IPS-15b (cell line): ENCODE data around the gene CD6.

Source experiments
- H3K27me3 ChIP-seq: one replicate; pipeline ENCODE4 v1.6.1; 2013; ENCODE audit warnings: low read length; ENCODE audit not compliant: control insufficient read depth, insufficient read depth
- H3K36me3 ChIP-seq: one replicate; pipeline ENCODE4 v1.6.1; 2013; ENCODE audit warnings: low read length; ENCODE audit not compliant: control insufficient read depth, insufficient read depth
- H3K4me1 ChIP-seq: one replicate; pipeline ENCODE4 v1.6.1; 2013; ENCODE audit warnings: mild to moderate bottlenecking, low read length; ENCODE audit not compliant: control insufficient read depth, insufficient read depth
- H3K4me3 ChIP-seq: one replicate; pipeline ENCODE4 v1.5.1; 2013; ENCODE audit warnings: low read depth, low read length
- H3K9ac ChIP-seq: one replicate; pipeline ENCODE4 v1.6.1; 2013; ENCODE audit warnings: low read depth, mild to moderate bottlenecking, low read length
- H3K9me3 ChIP-seq: one replicate; pipeline ENCODE4 v1.6.1; 2013; ENCODE audit warnings: mild to moderate bottlenecking, low read length; ENCODE audit not compliant: control insufficient read depth, insufficient read depth

Gene CD6

GRCh38 chr11:61020551-61021235, 49.2 kb downstream of the CD6 start:
- Histone ChIP-seq H3K9ac (no peak overlapping the region), H3K9me3 (no peaks in the 10 kb centered on the region), H3K36me3 (no peaks in the 10 kb centered on the region), H3K27me3 (peaks cover 30% of the 10 kb centered on the region), H3K4me3 (no peak overlapping the region), H3K4me1 (peaks cover 6% of the 10 kb centered on the region)

GRCh38 chr11:61021661-61022212, 50.3 kb downstream of the CD6 start:
- H3K9ac ChIP-seq = no peak overlapping the region
- peaks cover 32% of the 10 kb centered on the region for H3K27me3 ChIP-seq
- H3K9me3 ChIP-seq = no peaks in the 10 kb centered on the region
- no peaks in the 10 kb centered on the region for H3K36me3 ChIP-seq
- peaks cover 11% of the 10 kb centered on the region for H3K4me1 ChIP-seq
- H3K4me3 ChIP-seq = peak overlapping the region; percentile 46

- no peaks in the 10 kb centered on the region for H3K36me3 ChIP-seq
- peak overlapping the region; percentile 24 for H3K4me3 ChIP-seq
- peaks cover 13% of the 10 kb centered on the region for H3K4me1 ChIP-seq
- no peak overlapping the region for H3K9ac ChIP-seq
- peaks cover 36% of the 10 kb centered on the region for H3K27me3 ChIP-seq
- H3K9me3 ChIP-seq = no peaks in the 10 kb centered on the region
Measured at GRCh38 chr11:61022311-61023085, 51.0 kb downstream of the CD6 start.

GRCh38 chr11:61023086-61023965, 51.8 kb downstream of the CD6 start:
- Histone ChIP-seq H3K27me3 (peaks cover 35% of the 10 kb centered on the region), H3K36me3 (no peaks in the 10 kb centered on the region), H3K9me3 (no peaks in the 10 kb centered on the region), H3K9ac (no peak overlapping the region), H3K4me3 (no peak overlapping the region), H3K4me1 (peaks cover 13% of the 10 kb centered on the region)

- H3K4me3 ChIP-seq = no peak overlapping the region
- no peaks in the 10 kb centered on the region for H3K9me3 ChIP-seq
- H3K4me1 ChIP-seq = peaks cover 13% of the 10 kb centered on the region
- no peaks in the 10 kb centered on the region for H3K36me3 ChIP-seq
- H3K9ac ChIP-seq = no peak overlapping the region
- peaks cover 35% of the 10 kb centered on the region for H3K27me3 ChIP-seq
Measured at GRCh38 chr11:61023966-61024295, 52.5 kb downstream of the CD6 start.

GRCh38 chr11:61024938-61025820, 53.7 kb downstream of the CD6 start:
- Histone ChIP-seq H3K4me3 (no peak overlapping the region), H3K9ac (no peak overlapping the region), H3K9me3 (no peaks in the 10 kb centered on the region), H3K27me3 (peaks cover 35% of the 10 kb centered on the region), H3K4me1 (peaks cover 13% of the 10 kb centered on the region), H3K36me3 (no peaks in the 10 kb centered on the region)

GRCh38 chr11:61025821-61026120, 54.3 kb downstream of the CD6 start:
- Histone ChIP-seq H3K4me3 (no peak overlapping the region), H3K27me3 (peaks cover 34% of the 10 kb centered on the region), H3K9ac (no peak overlapping the region), H3K9me3 (no peaks in the 10 kb centered on the region), H3K4me1 (peaks cover 13% of the 10 kb centered on the region), H3K36me3 (no peaks in the 10 kb centered on the region)

- H3K27me3 ChIP-seq = peaks cover 33% of the 10 kb centered on the region
- H3K9me3 ChIP-seq = no peaks in the 10 kb centered on the region
- H3K9ac ChIP-seq = no peak overlapping the region
- H3K36me3 ChIP-seq = no peaks in the 10 kb centered on the region
- peak overlapping the region; percentile 18 for H3K4me3 ChIP-seq
- H3K4me1 ChIP-seq = peaks cover 13% of the 10 kb centered on the region
Measured at GRCh38 chr11:61026121-61027031, 54.9 kb downstream of the CD6 start.

GRCh38 chr11:61027141-61027840, 55.8 kb downstream of the CD6 start:
- no peak overlapping the region for H3K9ac ChIP-seq
- peaks cover 9% of the 10 kb centered on the region for H3K4me1 ChIP-seq
- no peak overlapping the region for H3K4me3 ChIP-seq
- no peaks in the 10 kb centered on the region for H3K36me3 ChIP-seq
- H3K27me3 ChIP-seq = peaks cover 33% of the 10 kb centered on the region
- H3K9me3 ChIP-seq = no peaks in the 10 kb centered on the region

- Histone ChIP-seq H3K4me3 (no peak overlapping the region), H3K9ac (no peak overlapping the region), H3K4me1 (peaks cover 8% of the 10 kb centered on the region)
Measured at GRCh38 chr11:61028135-61028729, 56.8 kb downstream of the CD6 start.

More at GRCh38 chr11:61028135-61028729, 56.8 kb downstream of the CD6 start:
- Histone ChIP-seq H3K36me3 (no peaks in the 10 kb centered on the region), H3K9me3 (no peaks in the 10 kb centered on the region), H3K27me3 (peaks cover 28% of the 10 kb centered on the region)
